IPS DF 6.9 (cell line): ENCODE data around the gene QPCTL.
"Not testable (repeated sequence)": the region's sequence is repeated elsewhere in the genome, so short reads cannot be mapped to it uniquely, and the experiment has no call there.

Source experiments
- DNase-seq: peaks from one replicate; pipeline ENCODE4 v3.0.0-alpha.2; 2013; ENCODE audit warnings: low read depth, low spot score
- H3K27ac ChIP-seq: one replicate; pipeline ENCODE4 v1.5.1; 2013; ENCODE audit warnings: low read length, control low read depth
- H3K27me3 ChIP-seq: 2 replicates; pipeline ENCODE4 v1.6.1; 2013; ENCODE audit warnings: mild to moderate bottlenecking, low read length; ENCODE audit not compliant: control insufficient read depth, insufficient read depth
- H3K36me3 ChIP-seq: 2 replicates; pipeline ENCODE4 v1.6.1; 2013; ENCODE audit warnings: low read length; ENCODE audit not compliant: control insufficient read depth, insufficient read depth
- H3K4me1 ChIP-seq: 2 replicates; pipeline ENCODE4 v1.6.1; 2013; ENCODE audit warnings: low read length; ENCODE audit not compliant: control insufficient read depth, insufficient read depth
- H3K4me3 ChIP-seq: 2 replicates; pipeline ENCODE4 v1.5.1; 2013; ENCODE audit warnings: mild to moderate bottlenecking, low read length
- H3K9me3 ChIP-seq: 2 replicates; pipeline ENCODE4 v1.6.1; 2013; ENCODE audit warnings: low read length, inconsistent platforms; ENCODE audit not compliant: control insufficient read depth, insufficient read depth
- whole genome bisulfite sequencing: extraction: QIAGEN DNeasy Blood & Tissue Kit; methylation state at CpG from one replicate; pipeline ENCODE4 v1.1.7; 2013; ENCODE audit warnings: mixed read lengths, missing lambda C conversion rate; ENCODE audit not compliant: insufficient read length, insufficient coverage; 5-methylcytosine and 5-hydroxymethylcytosine counted together

QPCTL gene

DNA sequence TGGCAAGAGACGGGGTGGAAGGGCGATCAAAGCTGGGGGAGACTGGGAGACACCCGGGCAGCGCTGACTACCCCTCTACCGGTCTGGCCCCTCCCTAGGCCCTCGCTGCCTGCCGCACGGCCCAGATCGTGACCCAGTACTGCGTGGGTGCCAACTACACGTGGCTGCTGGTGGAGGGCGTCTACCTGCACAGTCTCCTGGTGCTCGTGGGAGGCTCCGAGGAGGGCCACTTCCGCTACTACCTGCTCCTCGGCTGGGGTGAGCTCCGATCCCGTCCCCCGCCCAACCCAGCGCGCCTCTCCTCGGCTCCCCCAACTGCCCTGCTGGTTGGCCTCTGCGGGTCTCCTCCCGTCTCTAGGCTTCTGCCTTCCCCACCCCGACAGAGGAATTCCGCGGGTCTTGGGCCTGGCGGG lies 15.6 kb upstream of the QPCTL start:
- WGBS, result no CpG with 5 or more reads among the region's 28 CpGs
- DNase-seq, result no peak

GRCh38 chr19:45677351-45678230 lies 14.9 kb upstream of the QPCTL start:
- no peak overlapping the region for H3K27ac ChIP-seq
- H3K27me3 ChIP-seq, result no peaks in the 10 kb centered on the region
- no peaks in the 10 kb centered on the region for H3K36me3 ChIP-seq
- H3K4me3 ChIP-seq, result peak overlapping the region; percentile 51; the same call in 1 of the 2 replicates
- no CpG with 5 or more reads among the region's 49 CpGs for whole genome bisulfite sequencing
- H3K4me1 ChIP-seq, result 0 out of 2 replicates have a peak, but pooled peaks cover 2% of the 10 kb centered on the region
- no peaks in the 10 kb centered on the region for H3K9me3 ChIP-seq
- DNase-seq, result peak; percentile 99

More for the DNA sequence above, 15.6 kb upstream of the QPCTL start:
- H3K36me3 ChIP-seq, result no peaks in the 10 kb centered on the region
- H3K27me3 ChIP-seq, result no peaks in the 10 kb centered on the region
- H3K4me3 ChIP-seq, result peak overlapping the region; percentile 51
- no peaks in the 10 kb centered on the region for H3K9me3 ChIP-seq
- H3K4me1 ChIP-seq, result 0 out of 2 replicates have a peak, but pooled peaks cover 2% of the 10 kb centered on the region
- no peak overlapping the region for H3K27ac ChIP-seq

DNA sequence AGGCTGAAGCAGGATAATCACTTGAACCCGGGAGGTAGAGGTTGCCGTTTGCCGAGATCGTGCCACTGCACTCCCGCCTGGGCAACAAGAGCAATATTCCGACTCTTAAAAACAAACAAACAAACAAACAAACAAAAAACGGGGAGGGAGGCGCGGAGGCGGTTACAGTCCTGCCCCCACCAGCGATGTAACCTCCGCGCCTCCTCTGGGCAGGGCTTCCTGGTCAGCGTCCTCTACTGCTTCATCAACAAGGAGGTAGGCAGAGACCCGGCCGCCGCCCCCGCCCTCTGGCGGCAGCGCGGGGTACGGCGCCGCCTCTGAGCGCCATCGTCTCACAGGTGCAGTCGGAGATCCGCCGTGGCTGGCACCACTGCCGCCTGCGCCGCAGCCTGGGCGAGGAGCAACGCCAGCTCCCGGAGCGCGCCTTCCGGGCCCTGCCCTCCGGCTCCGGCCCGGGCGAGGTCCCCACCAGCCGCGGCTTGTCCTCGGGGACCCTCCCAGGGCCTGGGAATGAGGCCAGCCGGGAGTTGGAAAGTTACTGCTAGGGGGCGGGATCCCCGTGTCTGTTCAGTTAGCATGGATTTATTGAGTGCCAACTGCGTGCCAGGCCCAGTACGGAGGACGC lies 11.0 kb upstream of the QPCTL start:
- Histone ChIP-seq H3K27ac (no peak overlapping the region), H3K27me3 (no peaks in the 10 kb centered on the region), H3K9me3 (no peaks in the 10 kb centered on the region), H3K4me1 (no peaks in the 10 kb centered on the region), H3K36me3 (peaks cover 9% of the 10 kb centered on the region; the same call in 1 of the 2 replicates), H3K4me3 (peak overlapping the region; percentile 25; the same call in 1 of the 2 replicates)
- WGBS, result no CpG with 5 or more reads among the region's 51 CpGs
- DNase-seq, result no peak

GRCh38 chr19:45682117-45682516 lies 10.3 kb upstream of the QPCTL start:
- peaks cover 12% of the 10 kb centered on the region; the same call in 1 of the 2 replicates for H3K36me3 ChIP-seq
- no peak overlapping the region for H3K27ac ChIP-seq
- H3K4me1 ChIP-seq, result no peaks in the 10 kb centered on the region
- DNase-seq, result no peak
- no peak overlapping the region for H3K4me3 ChIP-seq
- H3K27me3 ChIP-seq, result no peaks in the 10 kb centered on the region
- no CpG with 5 or more reads among the region's 8 CpGs for WGBS
- no peaks in the 10 kb centered on the region for H3K9me3 ChIP-seq

GRCh38 chr19:45682908-45683307 lies 9.6 kb upstream of the QPCTL start:
- H3K9me3 ChIP-seq, result no peaks in the 10 kb centered on the region
- peaks cover 20% of the 10 kb centered on the region for H3K36me3 ChIP-seq
- no peaks in the 10 kb centered on the region for H3K4me1 ChIP-seq
- no peak for DNase-seq
- no peak overlapping the region for H3K4me3 ChIP-seq
- WGBS, result no CpG with 5 or more reads among the region's 5 CpGs
- no peak overlapping the region for H3K27ac ChIP-seq
- no peaks in the 10 kb centered on the region for H3K27me3 ChIP-seq

GRCh38 chr19:45685045-45685444 lies 7.4 kb upstream of the QPCTL start:
- H3K4me1 ChIP-seq, H3K4me3 ChIP-seq, H3K9me3 ChIP-seq, H3K27me3 ChIP-seq, H3K27ac ChIP-seq, DNase-seq: not testable (repeated sequence)
- peaks cover 25% of the 10 kb centered on the region for H3K36me3 ChIP-seq
- no CpG with 5 or more reads among the region's 11 CpGs for WGBS

DNA sequence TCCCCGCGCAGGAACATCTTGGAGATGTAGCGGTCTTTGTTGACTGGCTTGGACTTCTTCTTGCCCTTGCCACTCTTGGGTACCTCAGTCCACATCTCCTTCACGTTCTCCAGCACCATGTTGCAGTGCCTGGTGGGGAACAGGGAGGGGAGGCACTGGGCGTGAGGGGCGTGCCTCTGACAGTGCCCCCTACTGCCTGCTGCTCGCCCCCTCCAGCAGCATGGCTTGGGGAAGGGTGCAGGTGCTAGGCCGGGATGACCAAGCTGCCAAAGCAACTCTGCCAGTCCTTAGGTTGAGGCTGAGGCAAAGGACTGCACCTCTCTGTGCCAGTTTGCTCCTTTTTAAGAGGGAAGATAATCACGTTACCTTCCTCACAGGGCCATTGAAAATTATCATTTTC lies 4.9 kb upstream of the QPCTL start:
- Histone ChIP-seq H3K27me3 (no peaks in the 10 kb centered on the region), H3K4me3 (no peak overlapping the region), H3K4me1 (no peaks in the 10 kb centered on the region), H3K9me3 (no peaks in the 10 kb centered on the region), H3K27ac (no peak overlapping the region), H3K36me3 (peaks cover 25% of the 10 kb centered on the region)
- no peak for DNase-seq
- no CpG with 5 or more reads among the region's 9 CpGs for WGBS

- Histone ChIP-seq H3K27me3 (no peaks in the 10 kb centered on the region), H3K9me3 (no peaks in the 10 kb centered on the region), H3K36me3 (peaks cover 28% of the 10 kb centered on the region), H3K27ac (no peak within 1 kb of the TSS), H3K4me1 (no peaks in the 10 kb centered on the region; the same call in 1 of the 2 replicates), H3K4me3 (peak within 1 kb of the TSS; percentile 88)
- no peak for DNase-seq
- no CpG with 5 or more reads among the region's 36 CpGs for WGBS
These were observed 815 bp upstream of the QPCTL start, which contains the start of gene SNRPD2 for GRCh38 chr19:45691516-45692186. Gene SNRPD2, minus strand, starts transcription at chr19:45691953. Its CDS starts 65 bp downstream, at chr19:45691888.

GRCh38 chr19:45693106-45693788 lies 781 bp downstream of the QPCTL start:
- H3K4me1 ChIP-seq, result no peaks in the 10 kb centered on the region; the same call in 1 of the 2 replicates
- no peak overlapping the region for H3K27ac ChIP-seq
- no peaks in the 10 kb centered on the region for H3K27me3 ChIP-seq
- no peak for DNase-seq
- no CpG with 5 or more reads among the region's 22 CpGs for WGBS
- peak overlapping the region; percentile 75 for H3K4me3 ChIP-seq
- H3K36me3 ChIP-seq, result peaks cover 16% of the 10 kb centered on the region
- no peaks in the 10 kb centered on the region for H3K9me3 ChIP-seq

GRCh38 chr19:45701676-45702075 lies 9.2 kb downstream of the QPCTL start:
- H3K36me3 ChIP-seq, result peaks cover 25% of the 10 kb centered on the region
- no peaks in the 10 kb centered on the region for H3K27me3 ChIP-seq
- no peak overlapping the region for H3K4me3 ChIP-seq
- no peak overlapping the region for H3K27ac ChIP-seq
- no peaks in the 10 kb centered on the region for H3K4me1 ChIP-seq
- DNase-seq, result no peak
- no CpG with 5 or more reads among the region's 7 CpGs for WGBS
- H3K9me3 ChIP-seq, result no peaks in the 10 kb centered on the region; the same call in 1 of the 2 replicates
